ENCODE measurements around the gene ITGAE.
A peak's percentile ranks its signal among the peaks of the same experiment; 100 is the strongest.

ITGAE gene

DNA sequence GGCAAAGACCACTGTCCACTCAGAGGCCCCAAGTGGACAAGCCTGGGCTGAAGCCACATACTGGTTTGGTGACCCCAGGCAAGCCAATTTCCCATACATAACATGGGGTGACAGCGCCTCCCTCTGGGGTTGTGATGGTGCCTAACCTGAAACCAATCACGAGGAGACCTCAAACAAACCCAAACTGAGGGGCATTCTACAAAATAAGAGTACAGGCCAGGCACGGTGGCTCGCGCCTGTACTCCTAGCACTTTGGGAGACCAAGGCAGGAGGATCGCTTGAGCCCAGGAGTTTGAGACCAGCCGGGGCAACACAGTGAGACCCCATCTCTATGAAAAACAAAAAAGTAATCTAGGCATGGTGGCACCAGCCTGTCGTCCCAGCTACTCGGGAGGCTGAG, 108.6 kb downstream of the ITGAE start:
- no peak for DNase-seq

GRCh38 chr17:3691617-3692067, 109.3 kb downstream of the ITGAE start:
- DNase-seq, result no peak

GRCh38 chr17:3690094-3690715, 110.8 kb downstream of the ITGAE start:
- DNase-seq, result no peak

- DNase-seq, result no peak
These were observed 111.5 kb downstream of the ITGAE start for GRCh38 chr17:3689262-3690093.

- DNase-seq, result no peak
These were observed 112.1 kb downstream of the ITGAE start for GRCh38 chr17:3688852-3689261.

- DNase-seq, result no peak
These were observed 112.9 kb downstream of the ITGAE start for GRCh38 chr17:3688027-3688553.

DNA sequence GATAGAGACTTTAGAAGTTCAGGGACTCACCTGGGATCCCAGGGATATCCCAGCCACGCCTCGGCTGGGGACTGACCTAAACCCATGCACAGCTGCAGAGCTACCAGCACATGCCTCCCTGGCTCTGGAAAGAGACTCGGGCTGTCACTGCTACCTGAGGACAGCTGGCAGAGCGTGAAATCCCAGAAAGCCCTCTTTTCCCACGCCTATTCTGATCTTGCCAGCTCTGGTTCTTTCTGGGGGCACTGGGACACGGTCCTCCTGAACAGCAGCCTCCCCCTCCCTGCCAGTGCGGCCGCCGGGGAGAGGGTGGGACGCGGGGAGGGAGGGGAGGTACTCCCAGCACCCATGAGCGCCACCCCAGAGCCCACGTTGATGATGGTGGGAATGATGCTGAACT, 115.8 kb downstream of the ITGAE start:
- no peak for DNase-seq

DNA sequence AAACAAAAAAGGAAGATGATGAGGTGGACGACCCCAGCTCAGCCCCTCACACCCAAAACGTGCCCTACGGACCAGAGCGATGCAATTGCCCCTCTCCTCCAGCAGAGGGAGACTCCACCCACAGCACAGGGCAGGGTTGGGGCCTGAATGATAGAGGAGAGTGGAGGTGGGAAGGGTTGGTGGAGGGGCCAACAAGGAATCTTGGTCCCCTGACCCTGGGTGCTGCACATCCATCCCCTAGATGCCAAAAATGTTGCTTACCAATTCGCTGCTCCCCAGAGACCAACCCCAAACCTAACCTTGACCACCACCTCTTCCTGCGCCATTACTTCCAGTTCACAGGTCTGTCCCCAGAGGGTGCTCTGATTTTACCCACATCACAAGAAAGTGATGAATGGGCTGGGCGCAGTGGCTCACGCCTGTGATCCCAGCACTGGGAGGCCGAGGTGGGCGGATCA, 117.9 kb downstream of the ITGAE start:
- DNase-seq, result peak; percentile 46

DNA sequence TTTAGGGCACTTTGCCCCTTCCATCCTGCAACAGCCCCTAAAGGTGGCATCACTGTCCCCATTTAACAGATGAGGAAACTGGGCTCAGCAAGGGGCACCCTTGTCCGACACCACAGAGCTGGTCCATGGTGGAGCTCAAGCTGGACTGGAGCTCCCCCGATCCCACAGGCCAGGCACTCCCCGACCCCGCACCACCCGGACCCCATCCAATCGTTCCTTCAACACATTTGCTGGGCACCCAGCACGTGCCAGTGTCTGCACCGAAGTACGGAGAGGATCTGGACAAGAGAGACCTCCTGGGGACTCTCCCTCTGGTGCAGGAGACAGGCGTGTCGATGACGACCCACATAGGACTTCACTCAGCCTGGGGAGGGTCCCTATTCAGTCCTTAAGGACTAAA, 119.0 kb downstream of the ITGAE start:
- no peak for DNase-seq

GRCh38 chr17:3681565-3681964, 119.4 kb downstream of the ITGAE start:
- no peak for DNase-seq

DNA sequence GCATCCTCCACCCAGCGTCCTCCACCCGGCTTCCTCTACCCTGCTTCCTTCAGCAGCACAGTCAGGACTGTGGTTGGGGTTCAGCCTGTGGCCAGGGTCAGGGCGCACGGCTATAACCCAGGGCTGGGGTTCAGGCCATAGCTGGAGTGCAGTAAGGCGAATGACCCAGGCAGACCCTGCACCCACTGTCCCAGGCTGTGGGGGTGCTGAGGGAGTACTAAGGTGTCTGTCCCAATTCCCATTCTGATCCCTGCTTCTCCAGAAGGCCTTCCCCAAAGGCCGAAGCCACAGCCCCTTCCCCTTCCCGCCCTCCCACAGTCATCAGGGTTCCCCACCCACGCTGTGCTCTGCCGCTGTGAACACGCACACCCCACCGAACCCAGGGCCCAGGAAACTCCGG, 119.9 kb downstream of the ITGAE start:
- no peak for DNase-seq

- no peak for DNase-seq
These were observed 121.4 kb downstream of the ITGAE start for GRCh38 chr17:3679531-3680126.

- no peak for DNase-seq
These were observed 122.0 kb downstream of the ITGAE start for GRCh38 chr17:3678821-3679530.

DNA sequence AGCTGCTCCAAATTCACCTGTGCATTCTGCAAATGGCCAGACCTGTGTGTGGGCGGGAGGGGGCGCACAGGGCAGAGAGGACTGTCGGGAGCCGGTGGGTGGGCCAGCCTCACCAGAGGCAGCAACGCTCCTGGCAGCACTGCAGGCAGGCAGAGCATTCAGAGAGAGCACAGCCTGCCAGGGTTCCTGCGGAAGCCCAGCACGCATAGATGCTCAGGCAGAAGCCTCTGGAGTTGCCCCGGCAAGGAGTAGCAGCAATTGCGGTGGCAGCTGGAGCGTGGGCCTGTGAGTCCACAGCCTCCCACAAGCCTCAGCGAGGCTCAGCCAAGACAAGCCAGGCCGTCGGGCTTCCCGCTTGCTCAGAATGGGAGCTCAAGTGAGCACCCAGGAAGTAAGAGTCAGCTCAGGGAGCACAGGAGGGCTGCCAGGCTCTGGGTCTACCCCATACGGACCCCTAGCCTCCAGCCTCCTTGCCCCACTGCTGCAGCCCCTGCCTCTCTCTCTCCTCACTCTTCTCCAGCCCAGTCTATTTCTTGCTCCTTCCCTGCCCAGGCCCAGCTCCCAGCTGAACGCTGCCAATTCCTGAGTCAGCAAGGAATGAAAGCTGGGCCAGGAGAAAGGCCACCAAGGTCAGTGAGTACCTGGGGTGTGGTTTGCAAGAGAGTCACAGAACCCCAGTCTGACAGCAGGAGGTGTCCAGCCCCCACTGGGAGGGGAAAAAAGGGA, 122.7 kb downstream of the ITGAE start:
- no peak for DNase-seq

GRCh38 chr17:3675886-3676285, 125.1 kb downstream of the ITGAE start:
- no peak for DNase-seq

- DNase-seq, result no peak
These were observed 128.4 kb downstream of the ITGAE start for GRCh38 chr17:3672571-3672970.

GRCh38 chr17:3669548-3669947, 131.4 kb downstream of the ITGAE start:
- no peak for DNase-seq

- no peak for DNase-seq
These were observed 132.0 kb downstream of the ITGAE start for GRCh38 chr17:3669085-3669347.

DNA sequence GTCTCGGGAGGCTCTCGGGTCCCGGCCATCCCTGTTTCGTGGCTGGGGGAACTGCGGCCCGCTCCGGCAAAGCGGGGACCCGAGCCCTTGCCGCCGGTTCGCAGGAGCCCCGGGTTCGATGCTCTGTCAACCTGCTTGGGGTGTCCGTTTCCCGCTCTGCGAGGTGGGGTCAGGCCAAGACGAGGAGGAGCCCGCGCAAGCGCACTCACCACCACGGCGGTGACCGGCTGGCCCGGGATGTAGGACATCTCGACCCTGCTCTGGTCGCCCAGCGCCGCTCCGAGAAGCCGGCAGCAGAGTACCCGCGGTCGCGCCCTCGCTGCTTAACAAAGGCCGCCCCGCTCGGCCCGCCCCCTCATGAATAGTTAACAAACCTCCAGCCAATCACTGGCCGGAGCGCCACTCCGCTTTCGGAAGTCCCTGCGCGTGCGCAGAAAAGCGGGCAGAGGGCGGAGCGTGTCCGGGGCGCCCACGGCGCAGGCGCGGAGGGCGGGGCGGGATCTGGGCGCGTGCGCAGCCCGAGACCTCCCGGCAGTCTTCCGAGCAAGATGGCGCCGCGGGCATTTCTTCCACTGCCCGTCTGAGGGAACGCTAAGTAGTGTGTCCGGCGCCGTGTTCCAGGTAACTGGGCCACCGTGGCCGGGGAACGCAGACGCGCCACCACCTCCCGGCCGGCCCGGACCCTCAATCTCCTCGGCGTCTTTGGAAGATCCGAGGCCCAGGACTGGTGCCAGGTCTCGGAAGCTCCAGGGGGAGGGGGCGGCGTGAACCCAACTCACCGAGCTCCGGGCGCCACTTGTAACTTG, 132.5 kb downstream of the ITGAE start, which contains the start of the genes EMC6 and TAX1BP3:
TSS of gene EMC6 (plus strand) at position 534 of the 806 bp plus-strand sequence. CDS start 335 bp downstream, outside the sequence.
TSS of gene TAX1BP3 (minus strand) at position 300 of the 806 bp plus-strand sequence. CDS start at position 248, 52 bp downstream.
- peak; percentile 98 for DNase-seq

- no peak for DNase-seq
These were observed 133.4 kb downstream of the ITGAE start for GRCh38 chr17:3667366-3668278.
